SW480 (cell line): ENCODE results near the gene CEBPB.
"Not testable (repeated sequence)": the region's sequence is repeated elsewhere in the genome, so short reads cannot be mapped to it uniquely, and the experiment has no call there.

Source experiments
- DNase-seq: peaks from one replicate; pipeline ENCODE4 v3.0.0-alpha.2; 2016; ENCODE audit warnings: low spot score

The CEBPB gene

GRCh38 chr20:50190251-50191064 is at the start of gene CEBPB:
TSS of gene CEBPB (plus strand) at chr20:50190830. CDS start at chr20:50191034, 204 bp downstream.
- DNase-seq = peak; percentile 95

- DNase-seq = no peak
Measured at GRCh38 chr20:50141018-50141675, 49.5 kb upstream of the CEBPB start.

GRCh38 chr20:50141811-50142561 is 48.6 kb upstream of the CEBPB start:
- no peak for DNase-seq

GRCh38 chr20:50142812-50143211 is 47.8 kb upstream of the CEBPB start:
- DNase-seq = no peak

- DNase-seq = no peak
Measured at GRCh38 chr20:50144362-50144761, 46.3 kb upstream of the CEBPB start.

- DNase-seq = no peak
Measured at GRCh38 chr20:50145566-50145965, 45.1 kb upstream of the CEBPB start.

- no peak for DNase-seq
Measured at GRCh38 chr20:50146214-50146613, 44.4 kb upstream of the CEBPB start.

GRCh38 chr20:50146732-50147662 is 43.6 kb upstream of the CEBPB start:
- peak; percentile 83 for DNase-seq

GRCh38 chr20:50149481-50150254 is 41.0 kb upstream of the CEBPB start:
- no peak for DNase-seq

- DNase-seq = no peak
Measured at GRCh38 chr20:50151034-50151743, 39.4 kb upstream of the CEBPB start.

GRCh38 chr20:50152394-50153152 is 38.1 kb upstream of the CEBPB start:
- peak; percentile 57 for DNase-seq

- DNase-seq = no peak
Measured at GRCh38 chr20:50153153-50153499, 37.5 kb upstream of the CEBPB start.

- peak; percentile 94 for DNase-seq
Measured at GRCh38 chr20:50153500-50154377, 36.9 kb upstream of the CEBPB start, which contains the start of gene PEDS1. TSS of gene PEDS1 (minus strand) at chr20:50153723. CDS start at chr20:50153637, 86 bp downstream.

- not testable (repeated sequence) for DNase-seq
Measured at GRCh38 chr20:50161494-50161893, 29.1 kb upstream of the CEBPB start.

- DNase-seq = no peak
Measured at GRCh38 chr20:50163570-50164317, 26.9 kb upstream of the CEBPB start.

- DNase-seq = peak; percentile 100
Measured at GRCh38 chr20:50165684-50166554, 24.7 kb upstream of the CEBPB start.
